ENCODE measurements around the gene GUSB.
"Not testable (repeated sequence)": the region's sequence is repeated elsewhere in the genome, so short reads cannot be mapped to it uniquely, and the experiment has no call there.

GUSB gene

GRCh38 chr7:65974876-65975275 is 7.1 kb downstream of the GUSB start:
- no peak for DNase-seq

- no peak for DNase-seq
Measured at GRCh38 chr7:65974191-65974801, 7.7 kb downstream of the GUSB start.

DNA sequence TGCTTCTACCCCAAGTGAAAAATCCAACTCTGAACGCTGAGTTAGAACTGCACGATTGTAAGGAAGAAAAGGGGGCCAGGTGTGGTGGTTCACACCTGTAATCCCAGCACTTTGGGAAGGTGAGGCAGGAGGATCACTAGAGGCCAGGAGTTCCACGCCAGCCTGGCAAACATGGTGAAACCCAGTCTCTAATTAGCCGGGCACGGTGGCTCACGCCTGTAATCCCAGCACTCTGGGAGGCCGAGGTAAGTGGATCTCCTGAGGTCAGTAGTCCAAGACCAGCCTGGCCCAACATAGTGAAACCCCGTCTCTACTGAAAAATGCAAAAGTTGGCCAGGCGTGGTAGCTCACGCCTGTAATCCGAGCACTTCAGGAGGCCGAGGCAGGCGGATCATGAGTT is 9.0 kb downstream of the GUSB start:
- no peak for DNase-seq

GRCh38 chr7:65971021-65971420 is 11.0 kb downstream of the GUSB start:
- DNase-seq: no peak

DNA sequence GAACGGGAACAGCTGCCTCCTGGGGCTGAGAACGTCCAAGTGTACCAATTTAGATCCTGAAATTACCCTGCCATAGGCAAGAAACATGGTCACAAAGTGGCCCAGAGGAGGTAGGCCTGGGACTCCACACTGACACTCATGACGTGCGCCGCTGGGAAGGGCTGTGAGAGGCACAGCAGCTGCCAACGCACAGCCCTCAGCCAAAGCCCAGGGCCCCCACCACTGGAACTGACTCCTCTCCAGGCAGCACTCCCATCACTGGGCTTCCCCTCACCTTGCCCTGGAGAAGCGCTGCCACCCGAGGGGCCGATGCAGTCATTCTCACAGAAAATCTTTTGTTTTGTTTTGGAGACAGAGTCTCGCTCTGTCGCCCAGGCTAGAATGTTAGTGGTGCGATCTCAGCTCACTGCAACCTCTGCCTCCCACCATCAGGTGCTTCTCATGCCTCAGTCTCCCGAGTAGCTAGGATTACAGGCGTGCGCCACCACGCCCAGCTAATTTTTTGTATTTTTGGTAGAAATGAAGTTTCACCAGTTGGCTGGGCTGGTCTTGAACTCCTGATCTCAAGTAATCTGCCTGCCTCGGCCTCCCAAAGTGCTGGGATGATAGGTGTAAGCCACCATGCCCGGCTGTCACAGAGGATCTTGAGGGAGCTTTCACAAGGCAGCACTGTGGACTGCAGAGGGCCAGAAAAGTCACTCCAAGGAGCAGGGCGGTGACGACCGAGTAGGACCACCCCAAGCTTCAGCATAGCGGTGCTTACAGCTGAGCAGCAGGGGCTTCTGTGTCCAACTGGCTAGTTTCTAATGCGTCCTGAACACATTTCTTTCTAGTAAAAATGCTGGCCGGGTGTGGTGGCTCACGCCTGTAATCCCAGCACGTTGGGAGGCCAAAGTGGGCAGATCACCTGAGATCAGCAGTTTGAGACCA is 13.5 kb downstream of the GUSB start:
- no peak for DNase-seq

GRCh38 chr7:65967361-65968155 is 14.5 kb downstream of the GUSB start:
- no peak for DNase-seq

DNA sequence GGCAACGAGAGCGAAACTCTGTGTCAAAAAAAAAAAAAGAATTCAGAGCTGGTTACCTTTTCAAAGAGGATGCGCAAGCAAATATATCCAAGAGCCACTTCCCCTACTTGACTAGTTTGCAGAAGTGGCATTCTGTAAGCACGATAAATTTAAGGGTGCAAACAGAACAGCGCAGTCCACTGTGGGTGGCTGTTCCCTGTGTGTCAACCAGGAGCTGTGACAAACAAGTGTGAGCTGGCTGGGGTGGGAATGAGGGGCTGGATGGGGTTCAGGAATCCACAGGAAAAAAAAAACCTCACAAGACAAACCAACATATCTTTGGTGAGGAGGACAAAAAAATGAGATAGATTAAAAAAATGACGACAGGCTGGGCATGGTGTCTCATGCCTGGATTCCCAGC is 15.9 kb downstream of the GUSB start:
- no peak for DNase-seq

GRCh38 chr7:65964671-65965070 is 17.3 kb downstream of the GUSB start:
- not testable (repeated sequence) for DNase-seq

- DNase-seq: no peak
Measured at GRCh38 chr7:65962033-65962432, 20.0 kb downstream of the GUSB start.

GRCh38 chr7:65960351-65961074 is 21.5 kb downstream of the GUSB start:
- no peak for DNase-seq

- DNase-seq: no peak
Measured at GRCh38 chr7:65955718-65956117, 26.3 kb downstream of the GUSB start.

GRCh38 chr7:65953890-65954450 is 28.0 kb downstream of the GUSB start:
- no peak for DNase-seq

- no peak for DNase-seq
Measured at GRCh38 chr7:65953001-65953720, 28.9 kb downstream of the GUSB start.

GRCh38 chr7:65951837-65952578 is 30.0 kb downstream of the GUSB start:
- no peak for DNase-seq

GRCh38 chr7:65946904-65947303 is 35.1 kb downstream of the GUSB start:
- no peak for DNase-seq

GRCh38 chr7:65945787-65946186 is 36.2 kb downstream of the GUSB start:
- not testable (repeated sequence) for DNase-seq

- no peak for DNase-seq
Measured at GRCh38 chr7:65938336-65938895, 43.6 kb downstream of the GUSB start.

DNA sequence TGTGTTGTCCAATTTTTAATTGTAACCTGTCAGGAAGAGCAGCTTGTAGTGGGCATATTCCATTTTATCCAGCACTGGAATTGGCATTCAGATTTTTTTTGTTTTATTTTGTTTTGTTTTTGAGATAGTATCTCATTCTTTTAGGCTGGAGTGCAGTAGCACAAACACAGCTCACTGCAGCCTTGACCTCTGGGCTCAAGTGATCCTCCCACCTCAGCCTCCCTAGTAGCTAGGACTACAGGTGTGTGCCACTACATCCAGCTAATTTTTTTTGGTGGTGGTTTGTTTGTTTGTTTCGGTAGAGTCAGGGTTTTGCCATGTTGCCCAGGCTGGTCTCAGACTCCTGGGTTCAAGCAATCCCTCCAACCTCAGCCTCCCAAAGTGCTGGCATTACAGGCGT is 44.7 kb downstream of the GUSB start:
- DNase-seq: no peak

- DNase-seq: no peak
Measured at GRCh38 chr7:65931685-65932084, 50.3 kb downstream of the GUSB start.
